Measurements from ENCODE around the gene POLR2A. TPM values are rescaled to one million over a fixed set of nuclear protein-coding genes. Genes with fewer than 3 reads are reported as not detected.
"Not testable (repeated sequence)": the region's sequence is repeated elsewhere in the genome, so short reads cannot be mapped to it uniquely, and the experiment has no call there.

Gene POLR2A
- polyA plus RNA-seq, 1 donor from 2014 or later = 9.1 TPM

GRCh38 chr17:7480089-7480384 lies 4.1 kb upstream of the POLR2A start:
- H3F3A ChIP-seq (ENCODE audit: insufficient read depth, low read length, poor library complexity, severe bottlenecking) = no peaks in the 10 kb centered on the region
- H3K27ac ChIP-seq (ENCODE audit: low read length) = peak overlapping the region; percentile 97
- no peaks in the 10 kb centered on the region for H3K36me3 ChIP-seq (ENCODE audit: insufficient read depth, low read length)
- peak overlapping the region; percentile 98 for H3K9ac ChIP-seq (ENCODE audit: low read length)
- H3K9me2 ChIP-seq (ENCODE audit: insufficient read depth, low read length) = no peaks in the 10 kb centered on the region
- H2AFZ ChIP-seq (ENCODE audit: low read depth, low read length) = peak overlapping the region; percentile 60
- H3K9me3 ChIP-seq (ENCODE audit: low read length) = no peaks in the 10 kb centered on the region
- peak overlapping the region; percentile 91 for H3K4me3 ChIP-seq (ENCODE audit: low read length)
- no peaks in the 10 kb centered on the region for H4K20me1 ChIP-seq (ENCODE audit: insufficient read depth)
- H3K4me2 ChIP-seq (ENCODE audit: low read length) = peak overlapping the region; percentile 87
- peaks cover 51% of the 10 kb centered on the region for H3K79me2 ChIP-seq (replicated peaks; ENCODE audit: insufficient read depth, low read length)
- peak; percentile 45 for TF ChIP-seq MXI1 (conservative IDR thresholded peaks at IDR 0.05; ENCODE audit: poor library complexity, severe bottlenecking)
- peak; percentile 15 for TF ChIP-seq EP300 (conservative IDR thresholded peaks at IDR 0.05; ENCODE audit: poor library complexity, severe bottlenecking)
- peak; percentile 57 for TF ChIP-seq REST (IDR thresholded peaks at IDR 0.05; ENCODE audit: borderline replicate concordance)
- peak; percentile 51 for TF ChIP-seq SMC3 (conservative IDR thresholded peaks at IDR 0.05; ENCODE audit: poor library complexity)
- TF ChIP-seq CTCF (IDR thresholded peaks at IDR 0.05; ENCODE audit: poor library complexity, severe bottlenecking) = no peak
- no peak for TF ChIP-seq RAD21 (conservative IDR thresholded peaks at IDR 0.05)
- peak; percentile 39 for TF ChIP-seq TAF1 (IDR thresholded peaks at IDR 0.05; ENCODE audit: low read depth)
- TF ChIP-seq POLR2AphosphoS5 (IDR thresholded peaks at IDR 0.05) = no peak
- no peak for TF ChIP-seq EZH2 (IDR thresholded peaks at IDR 0.05; ENCODE audit: borderline replicate concordance, insufficient read depth, low read length, poor library complexity, severe bottlenecking)
- H3K27me3 ChIP-seq (ENCODE audit: insufficient read depth, low read depth, low read length) = no peaks in the 10 kb centered on the region

- not testable (repeated sequence) for H3K9me2 ChIP-seq (ENCODE audit: insufficient read depth, low read length); H3K9me3 ChIP-seq (ENCODE audit: low read length); H2AFZ ChIP-seq (ENCODE audit: low read depth, low read length); H3K36me3 ChIP-seq (ENCODE audit: insufficient read depth, low read length); H3K27me3 ChIP-seq (ENCODE audit: insufficient read depth, low read depth, low read length); H4K20me1 ChIP-seq (ENCODE audit: insufficient read depth); H3F3A ChIP-seq (ENCODE audit: insufficient read depth, low read length, poor library complexity, severe bottlenecking)
- Histone ChIP-seq H3K9ac (ENCODE audit: low read length) (peak within 1 kb of the TSS; percentile 98), H3K27ac (ENCODE audit: low read length) (peak within 1 kb of the TSS; percentile 97), H3K4me3 (ENCODE audit: low read length) (peak within 1 kb of the TSS; percentile 91), H3K79me2 (replicated peaks; ENCODE audit: insufficient read depth, low read length) (peaks cover 53% of the 10 kb centered on the region), H3K4me2 (ENCODE audit: low read length) (peak within 1 kb of the TSS; percentile 87)
Measured at GRCh38 chr17:7481275-7481674, 2.9 kb upstream of the POLR2A start, which contains the start of gene SLC35G6. Gene SLC35G6 (plus strand): TSS chr17:7481446. CDS start chr17:7481517, 71 bp downstream.

- Histone ChIP-seq H3K27ac (ENCODE audit: low read length) (peak overlapping the region; percentile 100), H3K79me2 (replicated peaks; ENCODE audit: insufficient read depth, low read length) (peaks cover 53% of the 10 kb centered on the region), H3K9ac (ENCODE audit: low read length) (peak overlapping the region; percentile 98)
- H3K36me3 ChIP-seq (ENCODE audit: insufficient read depth, low read length); H3K4me3 ChIP-seq (ENCODE audit: low read length); H3F3A ChIP-seq (ENCODE audit: insufficient read depth, low read length, poor library complexity, severe bottlenecking); H3K9me3 ChIP-seq (ENCODE audit: low read length); H4K20me1 ChIP-seq (ENCODE audit: insufficient read depth); H2AFZ ChIP-seq (ENCODE audit: low read depth, low read length); H3K27me3 ChIP-seq (ENCODE audit: insufficient read depth, low read depth, low read length); H3K9me2 ChIP-seq (ENCODE audit: insufficient read depth, low read length); H3K4me2 ChIP-seq (ENCODE audit: low read length): not testable (repeated sequence)
Measured at GRCh38 chr17:7481842-7482741, 2.1 kb upstream of the POLR2A start.

GRCh38 chr17:7482742-7483088 lies 1.5 kb upstream of the POLR2A start:
- H3K36me3 ChIP-seq (ENCODE audit: insufficient read depth, low read length); H3K27me3 ChIP-seq (ENCODE audit: insufficient read depth, low read depth, low read length); H3K9me2 ChIP-seq (ENCODE audit: insufficient read depth, low read length); H3F3A ChIP-seq (ENCODE audit: insufficient read depth, low read length, poor library complexity, severe bottlenecking); H4K20me1 ChIP-seq (ENCODE audit: insufficient read depth); H2AFZ ChIP-seq (ENCODE audit: low read depth, low read length); H3K4me2 ChIP-seq (ENCODE audit: low read length); H3K9me3 ChIP-seq (ENCODE audit: low read length): not testable (repeated sequence)
- H3K4me3 ChIP-seq (ENCODE audit: low read length) = peak overlapping the region; percentile 96
- H3K27ac ChIP-seq (ENCODE audit: low read length) = peak overlapping the region; percentile 100
- peaks cover 53% of the 10 kb centered on the region for H3K79me2 ChIP-seq (replicated peaks; ENCODE audit: insufficient read depth, low read length)
- H3K9ac ChIP-seq (ENCODE audit: low read length) = peak overlapping the region; percentile 98

Data from neural cell (in vitro differentiated cells).